IPS DF 6.9 (cell line): ENCODE results near the gene CADM2.

ENCODE experiments used
- DNase-seq: peaks from one replicate; pipeline ENCODE4 v3.0.0-alpha.2; 2013; ENCODE audit warnings: low read depth, low spot score
- H3K27ac ChIP-seq: one replicate; pipeline ENCODE4 v1.5.1; 2013; ENCODE audit warnings: low read length, control low read depth
- H3K27me3 ChIP-seq: 2 replicates; pipeline ENCODE4 v1.6.1; 2013; ENCODE audit warnings: mild to moderate bottlenecking, low read length; ENCODE audit not compliant: control insufficient read depth, insufficient read depth
- H3K36me3 ChIP-seq: 2 replicates; pipeline ENCODE4 v1.6.1; 2013; ENCODE audit warnings: low read length; ENCODE audit not compliant: control insufficient read depth, insufficient read depth
- H3K4me1 ChIP-seq: 2 replicates; pipeline ENCODE4 v1.6.1; 2013; ENCODE audit warnings: low read length; ENCODE audit not compliant: control insufficient read depth, insufficient read depth
- H3K4me3 ChIP-seq: 2 replicates; pipeline ENCODE4 v1.5.1; 2013; ENCODE audit warnings: mild to moderate bottlenecking, low read length
- H3K9me3 ChIP-seq: 2 replicates; pipeline ENCODE4 v1.6.1; 2013; ENCODE audit warnings: low read length, inconsistent platforms; ENCODE audit not compliant: control insufficient read depth, insufficient read depth
- WGBS: extraction: QIAGEN DNeasy Blood & Tissue Kit; methylation state at CpG from one replicate; pipeline ENCODE4 v1.1.7; 2013; ENCODE audit warnings: mixed read lengths, missing lambda C conversion rate; ENCODE audit not compliant: insufficient read length, insufficient coverage; 5-methylcytosine and 5-hydroxymethylcytosine counted together

Gene CADM2

DNA sequence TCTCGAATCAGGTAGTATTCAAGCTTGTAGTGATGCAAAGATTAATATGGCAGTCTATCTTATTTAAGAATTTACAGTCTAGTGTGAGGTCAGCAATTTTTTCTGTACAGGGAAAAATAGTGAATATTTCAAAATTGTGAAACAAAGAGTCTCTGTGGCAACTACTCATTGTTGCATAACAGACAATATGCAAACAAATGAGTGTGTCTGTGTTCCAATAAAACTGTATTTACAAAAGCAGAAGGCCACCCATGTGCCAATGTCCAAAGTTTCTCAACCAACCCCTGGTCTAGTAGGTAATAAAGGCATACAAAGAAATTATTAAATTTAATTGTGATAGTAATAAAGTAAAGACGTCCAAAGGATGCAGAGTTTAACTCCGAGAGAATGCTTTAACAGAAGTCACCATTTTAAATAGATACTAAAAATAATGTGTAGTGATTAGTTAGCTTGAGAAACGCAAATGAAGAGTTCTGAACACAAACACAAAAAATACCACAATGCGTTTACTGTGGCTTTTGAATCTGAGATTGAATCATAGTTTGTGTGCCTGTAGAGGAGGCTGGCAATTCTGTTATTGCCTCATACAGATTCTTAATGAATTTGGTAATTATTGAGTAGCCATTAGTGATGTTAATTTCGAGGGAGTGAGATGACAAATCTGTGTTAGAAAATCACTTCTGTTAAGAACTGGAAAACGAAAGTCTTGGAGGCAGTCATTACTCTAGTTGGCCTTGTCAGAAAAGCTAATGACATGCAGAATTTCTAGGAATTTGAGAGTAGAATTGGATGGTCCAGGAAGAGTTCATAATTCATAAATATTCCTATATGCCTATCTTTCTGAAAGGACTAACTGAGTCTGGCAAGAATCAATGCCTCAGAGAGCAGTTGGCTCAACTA lies 48.7 kb downstream of the CADM2 start:
- H3K4me3 ChIP-seq: no peak overlapping the region
- H3K27ac ChIP-seq: no peak overlapping the region
- no peaks in the 10 kb centered on the region for H3K9me3 ChIP-seq
- H3K4me1 ChIP-seq: no peaks in the 10 kb centered on the region
- no peaks in the 10 kb centered on the region for H3K27me3 ChIP-seq
- 100% methylated on average over 1 of the region's 7 CpGs for WGBS
- H3K36me3 ChIP-seq: no peaks in the 10 kb centered on the region
- DNase-seq: no peak

DNA sequence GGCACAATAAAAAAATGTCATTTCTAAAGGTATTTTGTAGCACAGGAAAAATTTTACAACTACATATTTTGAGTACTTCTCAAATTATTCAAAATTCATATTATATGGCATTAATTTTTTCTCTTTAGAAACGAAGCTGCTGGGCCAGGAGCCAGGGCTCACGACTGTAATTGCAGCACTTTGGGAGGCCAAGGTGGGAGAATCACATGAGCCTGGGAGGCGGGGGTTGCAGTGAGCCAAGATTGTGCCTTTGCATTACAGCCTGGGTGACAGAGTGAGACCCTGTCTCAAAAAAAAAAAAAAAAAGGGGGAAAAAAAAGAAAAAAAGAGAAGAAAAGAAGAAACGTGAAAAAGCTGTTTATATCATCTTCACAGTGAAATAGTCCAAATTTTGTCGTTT lies 62.0 kb downstream of the CADM2 start:
- Histone ChIP-seq H3K4me1 (no peaks in the 10 kb centered on the region), H3K9me3 (no peaks in the 10 kb centered on the region), H3K27me3 (no peaks in the 10 kb centered on the region), H3K27ac (no peak overlapping the region), H3K36me3 (no peaks in the 10 kb centered on the region), H3K4me3 (no peak overlapping the region)
- no peak for DNase-seq
- WGBS: no CpG with 5 or more reads among the region's 5 CpGs

DNA sequence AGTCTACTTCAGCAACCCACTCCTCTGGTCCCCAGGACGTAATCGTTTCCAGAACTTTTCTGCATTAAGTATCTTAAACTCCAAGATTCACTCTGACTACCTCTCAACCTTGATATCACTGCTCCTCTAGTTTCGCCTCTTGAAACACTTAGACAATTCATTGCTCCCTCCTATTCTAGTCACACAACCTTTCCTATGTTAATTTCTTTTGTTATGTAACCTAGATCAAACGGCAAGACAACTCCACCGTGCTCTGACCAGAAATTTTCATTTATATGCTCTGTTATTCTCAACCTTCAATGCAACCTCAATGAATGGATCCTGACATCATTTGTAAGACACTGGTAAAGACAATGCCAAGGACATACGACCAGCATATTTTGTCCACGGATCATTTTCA lies 71.3 kb downstream of the CADM2 start:
- no peak overlapping the region for H3K4me3 ChIP-seq
- no CpG with 5 or more reads among the region's 7 CpGs for WGBS
- no peaks in the 10 kb centered on the region for H3K9me3 ChIP-seq
- H3K27ac ChIP-seq: no peak overlapping the region
- no peaks in the 10 kb centered on the region; the same call in 1 of the 2 replicates for H3K4me1 ChIP-seq
- H3K36me3 ChIP-seq: no peaks in the 10 kb centered on the region
- H3K27me3 ChIP-seq: no peaks in the 10 kb centered on the region
- no peak for DNase-seq

DNA sequence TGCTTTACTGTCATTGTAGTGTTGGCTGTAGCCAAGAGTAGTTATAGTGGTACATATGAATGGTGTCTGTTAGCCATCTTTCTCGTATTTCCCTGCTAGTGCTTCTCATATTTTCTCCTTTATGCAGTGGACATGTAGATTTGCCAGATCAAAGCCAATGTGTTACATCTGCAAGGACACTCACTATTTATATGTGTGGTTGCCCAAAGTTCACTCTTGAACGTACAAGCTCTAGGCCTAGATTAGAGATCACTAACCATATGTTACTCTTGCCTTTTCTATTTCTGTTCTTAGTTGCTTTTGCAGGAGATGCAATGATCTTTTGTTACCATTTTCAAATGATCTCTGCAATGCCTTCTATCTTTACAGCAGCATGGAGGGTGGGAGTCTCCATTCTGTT lies 78.4 kb downstream of the CADM2 start:
- Histone ChIP-seq H3K36me3 (no peaks in the 10 kb centered on the region), H3K4me1 (no peaks in the 10 kb centered on the region), H3K4me3 (no peak overlapping the region), H3K27me3 (no peaks in the 10 kb centered on the region), H3K9me3 (no peaks in the 10 kb centered on the region), H3K27ac (no peak overlapping the region)
- DNase-seq: no peak
- no CpG with 5 or more reads among the region's 2 CpGs for WGBS

DNA sequence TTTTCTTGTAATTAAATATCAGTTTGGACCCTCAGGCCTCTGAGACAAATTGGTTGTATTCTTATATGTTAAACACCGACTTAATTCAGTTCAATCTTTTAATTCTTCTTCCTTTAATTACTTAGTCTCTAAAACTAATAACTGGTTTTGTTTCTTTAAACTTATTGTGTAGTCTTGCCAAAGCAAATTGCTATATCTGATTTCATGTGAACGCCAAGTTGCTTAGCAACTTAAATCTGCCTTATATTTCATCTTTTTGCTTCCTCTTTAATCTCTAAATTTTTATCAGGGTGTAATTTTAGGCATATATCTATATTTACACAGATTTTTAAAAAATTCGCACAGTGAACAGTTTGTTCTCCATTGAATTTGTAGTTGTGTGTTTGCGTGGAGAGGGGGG lies 82.2 kb downstream of the CADM2 start:
- WGBS: 100% methylated on average over 1 of the region's 4 CpGs
- no peaks in the 10 kb centered on the region for H3K4me1 ChIP-seq
- no peak for DNase-seq

DNA sequence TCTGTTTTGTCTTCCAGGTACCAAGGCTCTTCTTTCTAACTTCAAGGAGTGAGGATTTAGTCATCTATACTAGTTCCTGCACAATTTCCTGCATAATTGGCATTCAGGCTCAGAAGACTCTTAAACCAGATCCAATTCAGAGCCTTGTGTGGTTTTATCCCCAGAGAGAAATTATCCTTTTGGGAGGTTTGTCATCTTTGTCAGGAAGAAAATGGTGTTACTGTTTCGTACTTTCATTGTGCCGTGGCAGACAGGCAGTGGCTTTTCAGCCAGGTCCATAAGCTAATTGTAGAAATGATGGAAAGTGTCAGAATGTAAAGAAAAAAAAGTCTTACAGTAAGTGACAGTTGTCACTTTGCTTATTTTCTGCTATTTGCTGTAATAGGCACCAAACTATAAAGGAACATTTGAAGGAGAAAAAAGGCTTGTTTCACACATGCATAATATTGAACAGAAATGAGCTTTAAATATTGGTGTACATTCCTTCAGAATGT lies 82.8 kb downstream of the CADM2 start:
- no peak overlapping the region for H3K4me3 ChIP-seq
- no peaks in the 10 kb centered on the region for H3K27me3 ChIP-seq
- no CpG with 5 or more reads among the region's 2 CpGs for WGBS
- no peak for DNase-seq
- H3K4me1 ChIP-seq: no peaks in the 10 kb centered on the region
- no peaks in the 10 kb centered on the region for H3K9me3 ChIP-seq
- H3K27ac ChIP-seq: no peak overlapping the region
- H3K36me3 ChIP-seq: no peaks in the 10 kb centered on the region

More for the DNA sequence above, 82.2 kb downstream of the CADM2 start:
- Histone ChIP-seq H3K27me3 (no peaks in the 10 kb centered on the region), H3K27ac (no peak overlapping the region), H3K9me3 (no peaks in the 10 kb centered on the region), H3K36me3 (no peaks in the 10 kb centered on the region), H3K4me3 (no peak overlapping the region)

DNA sequence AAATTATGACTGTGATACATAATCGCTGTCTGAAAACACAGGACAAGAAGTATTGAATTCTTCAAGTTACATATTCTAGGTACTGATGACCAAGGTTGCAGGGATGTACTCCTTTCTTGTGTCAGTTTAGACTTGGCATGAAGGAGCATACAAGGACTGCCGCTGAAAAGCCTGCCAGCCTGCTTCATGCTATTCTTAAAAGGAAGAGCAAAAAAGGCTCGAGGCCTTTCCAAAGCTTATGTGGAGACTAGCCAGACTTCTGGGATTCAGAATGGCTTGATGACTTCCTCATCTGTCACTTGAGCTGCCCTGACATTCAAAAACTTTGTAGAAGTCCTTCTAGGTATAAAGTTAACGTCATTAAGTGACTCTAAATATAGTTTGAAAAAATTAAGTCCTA lies 92.0 kb downstream of the CADM2 start:
- Histone ChIP-seq H3K4me1 (no peaks in the 10 kb centered on the region), H3K27me3 (no peaks in the 10 kb centered on the region), H3K36me3 (no peaks in the 10 kb centered on the region), H3K4me3 (no peak overlapping the region), H3K27ac (no peak overlapping the region), H3K9me3 (no peaks in the 10 kb centered on the region)
- WGBS: no CpG with 5 or more reads among the region's 4 CpGs
- no peak for DNase-seq

DNA sequence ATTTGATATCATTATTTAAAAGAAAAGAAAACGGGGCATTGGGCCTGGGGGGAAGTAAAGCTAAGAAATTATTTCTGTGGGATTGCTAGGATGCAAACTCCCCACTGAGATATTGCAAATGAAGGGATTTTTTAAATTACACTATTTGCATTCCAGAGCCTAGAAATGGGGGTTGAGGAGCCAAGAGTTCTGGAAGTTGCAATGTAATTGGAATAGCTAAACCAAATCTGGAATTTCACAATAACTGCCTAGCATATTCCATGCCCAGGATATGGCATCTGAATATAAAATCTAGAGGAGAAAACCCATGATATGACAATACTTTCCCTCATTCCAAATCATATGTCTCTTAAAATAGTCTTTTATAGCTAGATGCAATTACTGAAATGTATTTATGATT lies 93.0 kb downstream of the CADM2 start:
- WGBS: no CpG with 5 or more reads among the region's 1 CpG
- no peaks in the 10 kb centered on the region for H3K9me3 ChIP-seq
- H3K27ac ChIP-seq: no peak overlapping the region
- no peak overlapping the region for H3K4me3 ChIP-seq
- no peak for DNase-seq
- H3K4me1 ChIP-seq: no peaks in the 10 kb centered on the region
- no peaks in the 10 kb centered on the region for H3K27me3 ChIP-seq
- H3K36me3 ChIP-seq: no peaks in the 10 kb centered on the region

DNA sequence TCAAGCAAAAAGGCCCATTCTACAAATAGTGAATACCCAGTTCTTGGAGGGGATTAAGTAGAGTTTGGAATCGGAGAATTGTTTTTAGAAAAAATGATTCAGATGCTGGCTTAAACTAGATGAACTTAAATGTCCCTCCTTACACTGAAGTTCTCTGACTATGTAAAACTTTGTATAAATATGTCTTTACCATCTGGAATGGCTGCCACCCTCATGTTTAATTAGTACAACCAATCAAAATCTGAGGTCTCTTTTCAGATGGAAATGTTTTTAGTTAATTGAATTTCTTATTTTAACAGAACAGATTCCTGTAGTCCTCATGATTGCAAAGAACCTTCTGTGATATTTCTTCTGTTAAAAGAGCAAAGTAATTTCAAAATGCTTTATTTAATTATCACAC lies 94.8 kb downstream of the CADM2 start:
- DNase-seq: no peak
- no peaks in the 10 kb centered on the region for H3K36me3 ChIP-seq
- no peak overlapping the region for H3K27ac ChIP-seq
- WGBS: no CpG with 5 or more reads among the region's 1 CpG
- no peak overlapping the region for H3K4me3 ChIP-seq
- no peaks in the 10 kb centered on the region for H3K9me3 ChIP-seq
- H3K27me3 ChIP-seq: no peaks in the 10 kb centered on the region
- H3K4me1 ChIP-seq: no peaks in the 10 kb centered on the region

DNA sequence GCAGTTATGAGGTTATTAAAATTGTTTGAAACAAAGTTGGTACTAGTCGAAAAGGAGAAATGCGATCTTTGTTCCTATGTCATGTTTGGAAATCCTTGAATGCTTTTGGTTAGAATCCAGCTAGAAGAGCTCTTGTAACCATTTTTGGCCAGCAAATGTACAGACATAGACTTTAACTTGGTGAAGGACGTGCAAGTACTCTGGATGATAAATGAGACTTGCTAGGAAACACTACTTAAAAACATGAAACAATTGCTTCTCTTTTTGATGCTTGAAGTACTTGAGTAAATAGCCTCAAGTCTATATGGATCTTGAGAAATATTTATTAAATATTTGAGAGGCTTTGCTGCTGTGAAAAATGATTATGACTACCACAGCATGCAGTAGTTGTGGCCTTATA lies 95.8 kb downstream of the CADM2 start:
- Histone ChIP-seq H3K9me3 (no peaks in the 10 kb centered on the region), H3K36me3 (no peaks in the 10 kb centered on the region), H3K27me3 (no peaks in the 10 kb centered on the region), H3K4me1 (no peaks in the 10 kb centered on the region), H3K27ac (no peak overlapping the region), H3K4me3 (no peak overlapping the region)
- WGBS: 100% methylated on average over 2 of the region's 3 CpGs
- no peak for DNase-seq

DNA sequence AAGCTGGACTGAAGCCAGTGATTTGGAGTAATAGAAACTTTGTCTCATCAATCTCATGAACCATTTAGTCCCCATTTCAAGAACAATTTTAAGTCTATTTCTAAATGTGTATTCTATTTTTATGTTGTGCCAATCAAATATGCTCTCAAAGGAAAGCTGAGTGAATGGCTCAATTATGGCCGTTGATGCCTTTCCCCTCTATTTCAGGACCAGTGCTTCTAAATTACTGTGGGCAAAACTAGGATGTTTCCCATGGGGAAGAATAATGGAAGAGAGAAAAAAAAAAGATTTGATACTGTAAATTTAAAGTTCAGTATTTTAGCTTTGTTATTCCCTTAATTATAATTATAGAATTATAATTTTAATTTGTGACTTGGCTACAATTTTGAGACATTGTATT lies 110.1 kb downstream of the CADM2 start:
- no CpG with 5 or more reads among the region's 1 CpG for WGBS
- no peaks in the 10 kb centered on the region for H3K9me3 ChIP-seq
- no peak for DNase-seq
- H3K27me3 ChIP-seq: no peaks in the 10 kb centered on the region
- H3K27ac ChIP-seq: no peak overlapping the region
- H3K4me3 ChIP-seq: no peak overlapping the region
- no peaks in the 10 kb centered on the region for H3K4me1 ChIP-seq
- no peaks in the 10 kb centered on the region for H3K36me3 ChIP-seq
